HG03066 (cell line): ENCODE measurements around the gene TSPAN9.

Source experiments
- ATAC-seq: cut with Tn5 transposase; IDR thresholded peaks from one replicate; pipeline ENCODE4 v1.9.1; 2021; ENCODE audit warnings: low read depth; ENCODE audit not compliant: unreplicated experiment

Gene TSPAN9

DNA sequence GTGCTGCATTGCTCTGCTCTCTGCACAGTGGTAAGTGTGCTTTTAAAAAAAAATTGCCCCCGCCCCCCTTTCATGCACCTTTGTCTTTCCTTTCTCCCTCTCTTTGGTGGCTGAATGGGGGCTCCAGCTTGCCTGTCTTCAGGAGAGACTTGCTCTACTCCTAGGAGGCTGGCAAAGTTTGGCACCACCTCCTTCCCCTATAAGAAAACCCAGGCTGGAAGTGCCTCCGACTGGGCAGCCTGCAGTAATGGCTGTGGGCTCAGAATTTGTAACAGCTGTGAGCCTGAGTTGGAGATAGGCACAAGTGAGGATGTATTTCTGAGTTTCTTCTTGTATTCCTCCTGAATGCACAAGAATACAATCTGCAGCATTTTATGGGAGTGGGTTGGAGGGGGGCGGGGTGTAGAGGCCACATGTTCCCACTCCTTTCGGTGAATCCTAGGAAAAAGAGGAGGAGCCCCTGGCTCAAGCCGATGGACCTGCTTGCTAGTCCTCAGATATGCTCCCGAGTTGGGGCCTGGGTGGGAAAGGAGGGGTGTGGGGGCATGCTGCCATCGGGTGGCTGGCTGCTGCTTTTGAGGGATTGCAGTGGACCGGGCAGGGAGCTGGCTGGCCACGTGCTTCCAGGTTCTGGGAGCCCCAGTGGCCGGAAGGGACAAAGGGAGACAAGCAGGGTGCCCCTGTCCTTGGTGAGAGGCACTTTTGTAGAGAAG lies 124.3 kb downstream of the TSPAN9 start:
- no peak for ATAC-seq

DNA sequence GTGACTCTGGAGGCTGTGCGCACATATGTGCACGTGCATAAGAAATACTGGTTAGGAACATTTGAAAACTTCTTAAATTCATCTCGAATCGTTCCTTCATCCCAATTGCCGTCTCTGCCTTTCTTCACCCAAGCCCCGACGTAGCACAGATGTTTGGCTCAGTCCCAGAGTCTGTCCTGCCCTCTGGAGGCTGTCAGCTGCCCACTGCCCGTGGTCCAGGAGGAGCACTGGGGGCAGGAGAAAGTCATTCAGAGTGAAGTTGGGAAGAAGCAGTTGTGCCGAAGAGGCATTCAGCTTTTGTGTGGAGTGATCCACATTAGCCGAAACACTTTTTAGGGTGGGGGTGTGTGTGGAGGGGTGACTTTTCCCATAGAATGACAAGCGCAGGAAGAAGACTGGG lies 124.9 kb downstream of the TSPAN9 start:
- no peak for ATAC-seq

DNA sequence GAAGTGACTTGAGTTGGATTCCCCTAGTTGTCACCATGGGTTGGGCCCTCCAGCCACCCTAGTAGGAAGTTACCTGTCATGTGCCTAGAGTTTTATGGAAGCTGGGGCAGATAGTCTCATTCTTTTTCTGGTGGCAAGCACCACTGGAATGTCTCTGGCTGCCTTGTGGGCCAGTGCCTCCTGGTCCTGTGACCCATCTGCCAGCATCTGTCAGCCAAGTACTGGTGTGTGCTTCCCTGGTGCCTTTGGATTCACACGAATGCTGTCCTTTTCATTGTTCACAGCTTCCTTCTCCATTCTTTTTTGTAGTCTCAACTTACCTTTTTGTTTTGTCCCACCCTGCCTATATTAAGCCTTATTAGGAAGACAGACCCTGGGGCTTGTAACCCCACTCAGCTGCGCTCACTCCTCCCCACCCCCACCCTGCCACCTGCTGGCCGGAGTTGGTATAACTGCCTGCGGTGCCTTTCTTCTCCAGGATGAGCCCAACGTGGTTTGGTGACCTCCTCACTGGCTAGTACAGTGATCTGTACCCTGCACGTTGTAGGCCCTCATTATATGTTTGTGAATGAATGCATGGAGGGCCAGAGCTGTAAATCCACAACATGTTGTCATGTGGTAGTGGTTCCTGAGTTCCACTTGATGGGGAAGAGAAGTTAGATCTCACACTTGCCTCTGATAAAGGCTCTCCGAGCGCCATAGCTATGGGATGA lies 125.7 kb downstream of the TSPAN9 start:
- no peak for ATAC-seq

DNA sequence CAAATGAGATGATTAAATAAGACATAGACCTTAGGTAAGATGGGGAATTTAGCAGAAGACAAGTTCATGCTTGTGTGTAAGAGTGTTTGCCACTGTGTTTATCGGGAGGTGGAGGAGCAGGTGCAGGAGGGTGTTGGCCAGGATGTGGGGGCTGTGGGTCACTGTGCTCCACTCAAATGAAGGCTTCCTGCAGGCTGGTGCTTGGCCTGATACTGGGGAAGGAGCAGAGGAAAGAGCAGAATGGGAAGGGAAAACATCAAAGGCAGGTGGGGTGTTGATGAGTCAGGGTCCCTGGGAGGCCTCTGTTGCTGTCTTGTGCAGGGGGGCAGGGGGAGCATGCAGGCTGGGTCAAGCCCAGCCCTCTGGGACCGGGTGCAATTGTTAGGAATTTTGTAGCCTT lies 126.5 kb downstream of the TSPAN9 start:
- ATAC-seq, result no peak

DNA sequence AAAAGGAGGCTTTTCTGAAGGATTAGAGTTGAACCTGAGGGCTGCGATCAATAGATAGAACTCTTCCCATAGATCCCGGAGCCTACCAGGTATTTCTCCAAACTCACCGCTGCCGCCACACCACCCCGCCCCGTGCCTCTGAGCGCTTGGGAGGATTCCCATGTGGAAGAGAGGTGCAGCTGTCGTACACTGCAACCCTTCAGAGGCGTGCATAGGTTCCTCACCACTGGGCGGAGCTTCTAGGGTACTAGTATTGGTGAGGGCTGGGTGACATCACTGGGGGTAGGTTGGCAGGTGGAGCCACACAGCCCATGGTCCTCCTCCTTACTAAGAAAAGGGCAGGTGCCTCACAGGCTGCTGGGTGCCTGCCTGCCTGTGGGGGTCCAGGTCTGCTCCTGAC lies 127.0 kb downstream of the TSPAN9 start:
- ATAC-seq, result no peak

- ATAC-seq, result no peak
Measured at GRCh38 chr12:3204730-3205531, 127.8 kb downstream of the TSPAN9 start.

- ATAC-seq, result no peak
Measured at GRCh38 chr12:3205742-3206519, 128.8 kb downstream of the TSPAN9 start.

DNA sequence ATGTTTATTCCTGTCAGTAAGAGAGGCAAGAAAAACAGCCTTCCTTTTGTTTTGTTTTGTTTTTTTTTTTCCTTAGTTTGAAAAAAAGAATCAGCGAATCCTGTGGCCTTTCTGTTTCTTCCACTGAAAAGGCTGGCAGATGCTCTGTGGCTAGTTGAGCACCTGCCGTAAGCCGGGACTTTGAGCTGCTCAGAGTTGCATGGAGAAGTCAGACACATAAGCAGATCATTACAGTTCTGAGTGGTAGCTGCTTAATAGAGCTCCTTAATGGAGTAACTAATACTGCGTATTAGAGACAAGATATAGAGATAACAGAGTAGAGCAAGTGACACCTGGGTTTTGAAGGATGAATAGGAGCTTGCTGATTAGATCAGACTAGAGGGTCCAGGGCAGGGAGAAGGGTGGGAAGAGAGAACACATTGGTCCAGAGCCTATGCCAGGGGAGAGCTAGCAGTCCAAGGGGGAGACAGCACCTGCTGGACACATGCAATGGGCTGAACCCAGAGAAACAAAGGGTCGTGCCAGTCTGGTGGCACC lies 129.4 kb downstream of the TSPAN9 start:
- ATAC-seq, result no peak

- no peak for ATAC-seq
Measured at GRCh38 chr12:3207175-3207574, 130.0 kb downstream of the TSPAN9 start.

- no peak for ATAC-seq
Measured at GRCh38 chr12:3207858-3208257, 130.7 kb downstream of the TSPAN9 start.

- no peak for ATAC-seq
Measured at GRCh38 chr12:3213188-3213587, 136.0 kb downstream of the TSPAN9 start.

GRCh38 chr12:3213768-3214167 lies 136.6 kb downstream of the TSPAN9 start:
- ATAC-seq, result no peak

GRCh38 chr12:3214526-3215365 lies 137.6 kb downstream of the TSPAN9 start:
- no peak for ATAC-seq

DNA sequence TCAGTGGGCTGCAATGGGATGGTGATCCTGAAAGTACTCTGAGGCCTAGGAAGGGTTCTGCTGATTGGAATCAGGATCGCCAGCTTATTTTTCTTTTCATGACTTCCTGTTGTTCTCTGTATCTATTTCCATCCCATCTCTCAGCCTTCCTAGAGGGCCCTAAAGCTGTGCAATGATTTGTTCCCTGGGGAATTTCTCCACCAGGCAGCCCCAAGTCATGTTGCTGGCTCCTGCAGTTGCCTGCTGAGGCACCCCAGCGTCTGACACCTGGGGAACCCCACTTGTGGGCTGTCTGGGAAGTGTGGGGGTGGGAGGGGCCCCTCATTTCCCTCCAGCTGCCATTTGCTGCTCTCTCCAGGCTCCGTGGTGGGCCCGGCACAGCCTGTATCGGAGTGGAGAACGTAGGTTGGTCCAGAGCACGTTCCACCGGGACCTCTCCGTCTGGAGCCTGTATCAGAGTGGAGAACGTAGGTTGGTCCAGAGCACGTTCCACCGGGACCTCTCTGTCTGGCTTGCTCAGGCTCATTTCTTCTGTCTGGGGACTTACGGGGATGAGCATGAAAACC lies 138.3 kb downstream of the TSPAN9 start:
- ATAC-seq, result no peak

DNA sequence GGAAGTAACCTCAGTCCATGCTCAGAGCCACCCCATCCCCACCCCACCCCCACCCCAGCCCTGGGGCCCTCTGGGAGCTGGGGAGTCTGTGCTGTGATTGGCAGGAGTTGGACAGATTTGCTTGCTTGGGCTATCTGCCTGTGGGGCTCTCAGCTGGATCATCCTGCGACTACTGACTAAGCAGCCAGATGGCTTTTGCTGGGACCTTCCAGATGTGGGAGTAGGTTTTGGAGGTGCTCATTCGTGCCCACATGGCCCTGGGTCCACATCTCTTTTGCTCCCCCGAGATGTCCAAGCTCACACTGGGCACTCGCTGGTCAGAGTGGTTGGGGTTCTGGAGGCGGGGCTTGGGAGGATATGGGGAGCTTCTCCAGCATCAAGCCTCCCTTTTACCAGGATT lies 138.9 kb downstream of the TSPAN9 start:
- ATAC-seq, result no peak

DNA sequence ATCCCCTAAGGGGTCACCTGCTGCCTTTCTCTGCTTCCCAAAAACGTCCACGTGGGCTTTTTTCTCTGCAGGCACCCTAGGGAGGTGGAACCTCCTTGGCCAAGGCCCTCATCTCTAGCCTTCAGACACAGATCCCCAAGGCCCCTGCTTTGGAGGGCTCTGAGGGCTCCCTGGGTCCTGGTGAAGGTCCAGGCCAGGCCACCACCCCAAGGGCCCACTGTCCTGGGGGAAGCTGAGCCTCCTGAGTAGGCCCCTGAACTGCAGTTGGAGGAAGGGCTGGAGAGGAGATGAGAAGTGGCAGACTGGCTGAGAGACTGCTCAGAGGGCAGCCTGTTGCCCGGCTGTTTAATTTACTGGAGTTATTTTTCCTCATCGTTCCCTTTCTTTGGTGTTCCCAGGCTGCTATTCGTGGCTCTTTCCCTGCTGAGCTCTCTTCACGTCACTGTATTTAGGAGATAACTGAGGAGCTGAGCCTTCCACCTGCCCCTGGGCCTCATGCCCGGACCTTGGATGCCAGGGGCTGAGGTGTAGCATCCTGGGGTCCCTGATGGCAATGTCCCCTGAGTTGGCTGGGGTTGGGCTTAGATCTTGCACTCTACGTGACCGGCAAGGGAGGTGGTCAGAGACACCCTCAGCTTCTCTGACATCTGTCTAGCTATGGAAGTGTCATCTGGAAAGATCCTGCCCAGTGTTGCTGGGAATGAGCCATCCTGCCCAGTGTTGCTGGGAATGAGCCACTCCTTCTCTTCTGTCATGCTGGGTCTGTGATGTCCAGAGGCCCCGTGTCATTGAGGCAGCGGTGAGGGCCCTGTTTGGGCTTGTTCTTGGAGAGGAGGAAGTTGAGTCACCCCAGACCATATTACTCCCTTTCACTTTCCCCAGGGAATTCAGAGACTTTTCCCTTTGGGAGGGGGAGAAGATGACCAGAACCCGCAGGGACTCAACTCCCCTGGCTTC lies 139.8 kb downstream of the TSPAN9 start:
- no peak for ATAC-seq

DNA sequence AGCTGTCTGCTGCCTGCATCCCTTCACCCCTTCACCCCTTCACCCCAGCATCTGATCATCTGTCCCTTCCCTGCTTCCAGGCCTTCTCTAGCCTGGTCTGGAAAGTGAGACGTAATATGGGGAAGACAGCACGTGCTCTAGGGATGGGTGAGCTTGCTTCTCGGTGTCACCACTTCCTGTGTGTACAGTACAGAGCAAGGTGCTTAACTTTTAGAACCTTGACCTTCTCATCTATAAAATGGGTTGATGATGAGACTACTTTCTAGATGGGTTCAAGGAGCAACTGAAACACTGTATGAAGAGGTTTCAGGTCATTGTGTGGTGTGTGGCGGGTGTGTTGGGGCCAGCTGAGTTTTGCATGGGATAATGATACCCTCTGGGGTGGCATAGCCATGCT lies 140.5 kb downstream of the TSPAN9 start:
- no peak for ATAC-seq
